Measurements from ENCODE around the gene KCNA4.

GRCh38 chr11:30045144-30045543 is 28.3 kb upstream of the KCNA4 start:
- TF ChIP-seq POLR2A (IDR thresholded peaks at IDR 0.05) (no peak), CTCF (IDR thresholded peaks at IDR 0.05) (no peak)
